ENCODE data around the gene MB.

MB gene

DNA sequence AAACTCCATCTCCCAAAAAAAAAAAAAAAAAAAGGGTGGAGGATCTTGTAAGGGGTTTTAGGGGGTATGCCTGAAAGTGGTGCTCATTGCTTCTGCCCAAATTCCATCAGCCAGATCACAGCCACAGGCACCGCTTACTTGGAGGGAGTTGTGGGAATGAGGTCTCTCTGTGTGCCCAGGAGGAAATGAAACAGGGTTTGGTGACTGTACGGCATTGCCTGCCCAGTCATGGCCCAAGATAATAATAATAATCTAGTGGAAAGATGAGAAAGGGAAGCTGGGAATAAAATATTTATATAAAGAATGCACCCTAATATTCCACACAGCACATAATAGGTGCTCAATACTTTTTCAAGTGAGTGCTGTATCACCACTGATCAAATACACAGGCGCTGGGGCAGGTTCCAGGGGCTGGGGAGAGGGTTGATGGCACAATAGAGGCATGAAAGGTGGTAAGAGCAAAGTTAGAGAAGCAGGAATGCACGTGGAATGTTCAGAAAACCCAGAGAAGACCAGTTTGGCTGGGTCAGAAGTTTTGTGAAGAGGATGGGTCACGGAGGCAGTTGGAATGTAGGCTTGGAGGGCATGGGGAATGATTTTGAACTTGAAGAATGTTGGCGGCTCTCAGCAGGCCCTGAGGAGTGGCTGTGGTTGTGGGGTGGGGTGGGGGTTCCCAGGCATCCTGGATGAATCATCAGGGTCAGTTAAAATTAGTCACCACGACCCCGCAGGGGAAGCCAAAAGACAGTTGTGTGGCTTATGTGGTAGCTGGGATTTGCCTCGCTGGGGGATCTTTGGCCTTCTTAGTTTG lies 12.5 kb upstream of the MB start:
- Histone ChIP-seq H2AK5ac (ENCODE audit: low read length) (no peak overlapping the region), H3K56ac (ENCODE audit: low read length) (peak overlapping the region; percentile 35), H3K9ac (ENCODE audit: low read length) (no peak overlapping the region), H3K4me1 (ENCODE audit: control insufficient read depth, low read depth, low read length) (no peaks in the 10 kb centered on the region), H3K18ac (ENCODE audit: low read length) (no peak overlapping the region), H2BK5ac (ENCODE audit: low read length) (no peak overlapping the region), H4K8ac (ENCODE audit: low read depth, low read length) (no peak overlapping the region), H3K4me3 (ENCODE audit: low read length) (no peak overlapping the region), H3K79me2 (ENCODE audit: control insufficient read depth, insufficient read depth, low read length) (no peaks in the 10 kb centered on the region), H3K27me3 (ENCODE audit: insufficient read depth, low read length, poor library complexity) (no peaks in the 10 kb centered on the region), H3K4ac (ENCODE audit: low read depth, low read length) (no peak overlapping the region), H4K5ac (ENCODE audit: low read length) (no peak overlapping the region), H3K23ac (ENCODE audit: low read length) (no peak overlapping the region), H3K79me1 (ENCODE audit: low read length) (no peaks in the 10 kb centered on the region), H3K36me3 (ENCODE audit: control insufficient read depth, insufficient read depth, low read length) (no peaks in the 10 kb centered on the region), H3K27ac (ENCODE audit: low read depth, low read length) (no peak overlapping the region), H2BK15ac (replicated peaks; ENCODE audit: low read depth) (no peak overlapping the region), H2BK120ac (ENCODE audit: low read depth, low read length) (no peak overlapping the region), H3K4me2 (ENCODE audit: low read length) (no peak overlapping the region)
- WGBS (ENCODE audit: extremely low coverage, insufficient coverage, low lambda C conversion rate) = no CpG with 5 or more reads among the region's 9 CpGs
- DNase-seq = peak; percentile 97

DNA sequence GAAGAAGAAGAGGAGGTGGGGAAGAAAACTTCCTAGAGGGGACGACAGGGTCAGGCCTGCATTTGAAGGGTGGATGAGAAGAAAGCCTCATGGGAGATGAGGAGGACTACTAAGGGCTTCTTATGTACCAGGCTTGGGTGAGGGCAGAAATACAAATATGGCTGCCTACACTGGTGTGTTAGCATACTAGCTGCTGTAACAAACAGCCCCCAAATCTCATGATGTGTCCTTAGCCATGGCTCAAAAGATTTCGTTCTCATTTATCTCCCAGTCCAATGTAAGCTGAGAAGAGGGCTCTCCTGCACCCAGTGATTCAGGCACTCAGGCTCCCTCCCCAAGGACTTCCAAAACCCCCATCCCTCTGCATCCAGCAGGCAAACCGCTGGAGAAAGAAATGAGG lies 11.6 kb upstream of the MB start:
- Histone ChIP-seq H3K36me3 (ENCODE audit: control insufficient read depth, insufficient read depth, low read length) (no peaks in the 10 kb centered on the region), H3K4ac (ENCODE audit: low read depth, low read length) (no peak overlapping the region), H2AK5ac (ENCODE audit: low read length) (peak overlapping the region; percentile 76), H3K4me3 (ENCODE audit: low read length) (no peak overlapping the region), H2BK15ac (replicated peaks; ENCODE audit: low read depth) (no peak overlapping the region), H3K56ac (ENCODE audit: low read length) (peak overlapping the region; percentile 6), H2BK5ac (ENCODE audit: low read length) (no peak overlapping the region), H4K5ac (ENCODE audit: low read length) (no peak overlapping the region), H3K27me3 (ENCODE audit: insufficient read depth, low read length, poor library complexity) (no peaks in the 10 kb centered on the region), H3K4me2 (ENCODE audit: low read length) (no peak overlapping the region), H3K27ac (ENCODE audit: low read depth, low read length) (no peak overlapping the region), H2BK120ac (ENCODE audit: low read depth, low read length) (no peak overlapping the region), H3K79me1 (ENCODE audit: low read length) (no peaks in the 10 kb centered on the region), H3K23ac (ENCODE audit: low read length) (no peak overlapping the region), H3K18ac (ENCODE audit: low read length) (no peak overlapping the region), H3K9ac (ENCODE audit: low read length) (no peak overlapping the region), H3K4me1 (ENCODE audit: control insufficient read depth, low read depth, low read length) (no peaks in the 10 kb centered on the region), H3K79me2 (ENCODE audit: control insufficient read depth, insufficient read depth, low read length) (no peaks in the 10 kb centered on the region), H4K8ac (ENCODE audit: low read depth, low read length) (no peak overlapping the region)
- WGBS (ENCODE audit: extremely low coverage, insufficient coverage, low lambda C conversion rate) = no CpG with 5 or more reads among the region's 3 CpGs
- no peak for DNase-seq

DNA sequence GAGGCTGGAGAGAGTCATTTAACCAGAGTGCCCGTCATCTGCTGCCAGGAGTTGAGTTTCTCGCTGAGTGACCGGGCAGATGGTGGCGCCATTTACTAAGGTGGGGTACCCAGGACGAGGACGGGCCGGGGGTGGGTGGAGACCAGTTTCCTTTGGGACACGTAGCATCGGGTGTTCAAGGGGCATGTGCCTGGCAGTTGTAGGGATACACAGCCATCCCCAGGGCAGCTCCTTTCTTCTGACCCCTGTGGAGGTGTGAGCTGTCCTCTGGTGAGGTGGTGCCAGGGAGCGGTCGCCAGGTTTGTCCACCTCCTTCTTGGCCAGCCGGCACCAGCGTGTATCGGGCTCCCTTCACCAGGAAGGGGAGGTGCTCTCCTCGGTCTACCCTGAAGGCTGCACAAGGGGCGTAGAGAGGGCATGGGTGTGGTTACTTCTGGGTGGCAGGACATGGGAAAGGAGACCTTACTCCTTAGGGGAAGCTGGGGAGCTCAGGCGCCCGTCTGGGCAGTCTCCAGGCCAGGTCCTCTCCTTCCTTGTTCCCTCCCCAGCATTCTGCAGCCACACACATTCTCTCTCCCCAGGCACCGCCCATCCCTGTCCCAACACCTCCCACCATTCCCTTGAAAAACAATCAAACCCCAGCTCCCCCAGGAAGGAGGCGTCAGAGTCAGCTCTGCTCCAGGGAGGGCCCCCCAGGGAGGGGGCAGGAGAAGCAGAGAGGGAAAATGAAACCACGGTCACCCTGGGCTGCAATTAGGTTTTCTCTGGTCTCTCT lies 10.3 kb upstream of the MB start:
- DNase-seq = peak; percentile 91
- Histone ChIP-seq H2BK120ac (ENCODE audit: low read depth, low read length) (no peak overlapping the region), H2BK15ac (replicated peaks; ENCODE audit: low read depth) (no peak overlapping the region), H4K5ac (ENCODE audit: low read length) (no peak overlapping the region), H3K36me3 (ENCODE audit: control insufficient read depth, insufficient read depth, low read length) (no peaks in the 10 kb centered on the region), H3K4me1 (ENCODE audit: control insufficient read depth, low read depth, low read length) (no peaks in the 10 kb centered on the region), H3K79me2 (ENCODE audit: control insufficient read depth, insufficient read depth, low read length) (no peaks in the 10 kb centered on the region), H3K27me3 (ENCODE audit: insufficient read depth, low read length, poor library complexity) (no peaks in the 10 kb centered on the region), H3K18ac (ENCODE audit: low read length) (peak overlapping the region; percentile 22), H2BK5ac (ENCODE audit: low read length) (peak overlapping the region; percentile 17), H3K23ac (ENCODE audit: low read length) (no peak overlapping the region), H3K27ac (ENCODE audit: low read depth, low read length) (peak overlapping the region; percentile 42), H2AK5ac (ENCODE audit: low read length) (no peak overlapping the region), H3K4me2 (ENCODE audit: low read length) (peak overlapping the region; percentile 70), H3K56ac (ENCODE audit: low read length) (peak overlapping the region; percentile 86), H3K4ac (ENCODE audit: low read depth, low read length) (no peak overlapping the region), H3K9ac (ENCODE audit: low read length) (peak overlapping the region; percentile 68), H4K8ac (ENCODE audit: low read depth, low read length) (no peak overlapping the region), H3K4me3 (ENCODE audit: low read length) (peak overlapping the region; percentile 14), H3K79me1 (ENCODE audit: low read length) (no peaks in the 10 kb centered on the region)
- WGBS (ENCODE audit: extremely low coverage, insufficient coverage, low lambda C conversion rate) = no CpG with 5 or more reads among the region's 21 CpGs

DNA sequence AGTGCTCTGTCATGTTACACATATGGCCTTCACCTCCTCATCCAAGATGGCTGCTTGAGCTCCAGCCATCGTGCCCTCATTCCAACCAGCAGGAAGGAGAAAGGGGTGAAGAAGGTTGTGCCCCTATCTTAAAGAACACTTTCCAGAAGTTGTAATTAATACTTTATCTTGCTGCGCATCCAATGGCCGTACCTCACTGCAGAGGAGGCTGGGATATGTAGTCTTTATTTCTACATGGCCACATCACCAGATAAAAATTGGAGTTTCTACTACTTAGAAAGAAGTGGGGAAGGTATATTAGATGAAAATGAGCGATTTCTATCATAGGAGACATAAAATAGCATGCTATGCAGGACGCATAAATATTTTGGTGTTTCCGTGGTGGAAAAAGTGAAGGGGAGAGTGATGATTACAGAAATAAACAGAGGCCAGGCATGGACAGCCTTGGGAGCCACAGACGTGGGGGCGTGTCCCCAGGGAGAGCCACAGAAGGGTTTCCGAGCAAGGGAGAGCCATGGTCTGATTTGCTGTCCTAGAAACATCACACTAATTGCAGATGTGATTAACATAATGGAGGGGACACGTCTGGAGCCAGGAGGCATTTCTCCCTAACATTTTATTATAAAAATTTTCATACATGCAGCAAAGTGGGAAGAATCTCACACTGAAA lies 8.8 kb upstream of the MB start:
- H3K4me2 ChIP-seq (ENCODE audit: low read length) = no peak overlapping the region
- H3K27ac ChIP-seq (ENCODE audit: low read depth, low read length) = no peak overlapping the region
- no peaks in the 10 kb centered on the region for H3K36me3 ChIP-seq (ENCODE audit: control insufficient read depth, insufficient read depth, low read length)
- H3K9ac ChIP-seq (ENCODE audit: low read length) = no peak overlapping the region
- H3K23ac ChIP-seq (ENCODE audit: low read length) = no peak overlapping the region
- H2AK5ac ChIP-seq (ENCODE audit: low read length) = no peak overlapping the region
- H3K56ac ChIP-seq (ENCODE audit: low read length) = no peak overlapping the region
- H4K5ac ChIP-seq (ENCODE audit: low read length) = no peak overlapping the region
- H2BK5ac ChIP-seq (ENCODE audit: low read length) = no peak overlapping the region
- no peak overlapping the region for H3K4me3 ChIP-seq (ENCODE audit: low read length)
- no peaks in the 10 kb centered on the region for H3K27me3 ChIP-seq (ENCODE audit: insufficient read depth, low read length, poor library complexity)
- no peaks in the 10 kb centered on the region for H3K4me1 ChIP-seq (ENCODE audit: control insufficient read depth, low read depth, low read length)
- H2BK15ac ChIP-seq (replicated peaks; ENCODE audit: low read depth) = no peak overlapping the region
- no CpG with 5 or more reads among the region's 10 CpGs for WGBS (ENCODE audit: extremely low coverage, insufficient coverage, low lambda C conversion rate)
- H3K79me1 ChIP-seq (ENCODE audit: low read length) = no peaks in the 10 kb centered on the region
- no peak overlapping the region for H4K8ac ChIP-seq (ENCODE audit: low read depth, low read length)
- no peaks in the 10 kb centered on the region for H3K79me2 ChIP-seq (ENCODE audit: control insufficient read depth, insufficient read depth, low read length)
- H2BK120ac ChIP-seq (ENCODE audit: low read depth, low read length) = no peak overlapping the region
- H3K18ac ChIP-seq (ENCODE audit: low read length) = no peak overlapping the region
- no peak for DNase-seq
- H3K4ac ChIP-seq (ENCODE audit: low read depth, low read length) = no peak overlapping the region

DNA sequence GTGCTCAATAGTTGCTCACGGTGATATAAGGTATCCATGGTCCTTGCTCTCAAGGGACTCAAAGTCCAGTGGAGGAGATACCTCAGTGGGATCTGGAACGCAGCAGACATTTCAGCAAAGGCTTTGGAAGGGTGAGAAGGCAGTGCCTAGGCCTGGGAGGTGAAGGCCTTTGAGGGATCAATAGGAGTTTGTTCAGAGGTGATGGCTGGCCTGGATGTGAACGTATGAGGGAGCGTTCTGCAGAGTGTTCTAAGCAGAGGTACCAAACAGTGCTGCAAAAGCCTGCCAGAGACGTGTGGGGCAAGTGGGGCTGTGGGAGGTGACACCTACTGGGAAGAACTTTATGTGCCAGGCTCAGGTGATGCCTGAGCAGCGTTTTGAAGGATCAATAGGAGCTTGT lies 7.4 kb upstream of the MB start:
- Histone ChIP-seq H3K9ac (ENCODE audit: low read length) (no peak overlapping the region), H3K18ac (ENCODE audit: low read length) (no peak overlapping the region), H3K27me3 (ENCODE audit: insufficient read depth, low read length, poor library complexity) (no peaks in the 10 kb centered on the region), H3K4me3 (ENCODE audit: low read length) (no peak overlapping the region), H3K79me2 (ENCODE audit: control insufficient read depth, insufficient read depth, low read length) (no peaks in the 10 kb centered on the region), H2BK15ac (replicated peaks; ENCODE audit: low read depth) (no peak overlapping the region), H3K79me1 (ENCODE audit: low read length) (no peaks in the 10 kb centered on the region), H3K23ac (ENCODE audit: low read length) (no peak overlapping the region), H3K56ac (ENCODE audit: low read length) (no peak overlapping the region), H4K8ac (ENCODE audit: low read depth, low read length) (no peak overlapping the region), H3K4ac (ENCODE audit: low read depth, low read length) (no peak overlapping the region), H3K36me3 (ENCODE audit: control insufficient read depth, insufficient read depth, low read length) (no peaks in the 10 kb centered on the region), H3K27ac (ENCODE audit: low read depth, low read length) (no peak overlapping the region), H4K5ac (ENCODE audit: low read length) (no peak overlapping the region), H3K4me2 (ENCODE audit: low read length) (no peak overlapping the region), H2BK120ac (ENCODE audit: low read depth, low read length) (no peak overlapping the region), H3K4me1 (ENCODE audit: control insufficient read depth, low read depth, low read length) (no peaks in the 10 kb centered on the region), H2BK5ac (ENCODE audit: low read length) (no peak overlapping the region), H2AK5ac (ENCODE audit: low read length) (no peak overlapping the region)
- no CpG with 5 or more reads among the region's 6 CpGs for WGBS (ENCODE audit: extremely low coverage, insufficient coverage, low lambda C conversion rate)
- no peak for DNase-seq
